LNCAP (cell line): ENCODE measurements around the gene PNPLA8.

Experiments
- CTCF ChIP-seq: fragments of 450-650 bp; IDR thresholded peaks from 2 replicates; pipeline ENCODE4 v1.5.1; 2017; ENCODE audit warnings: mild to moderate bottlenecking

The PNPLA8 gene

GRCh38 chr7:108533712-108534111 is 7.8 kb upstream of the PNPLA8 start:
- no peak for TF ChIP-seq CTCF

GRCh38 chr7:108529341-108529740 is 3.4 kb upstream of the PNPLA8 start:
- TF ChIP-seq CTCF = no peak

- TF ChIP-seq CTCF = no peak
Measured at GRCh38 chr7:108528183-108528712, 2.3 kb upstream of the PNPLA8 start.

GRCh38 chr7:108526768-108527017 is 758 bp upstream of the PNPLA8 start:
- TF ChIP-seq CTCF = no peak

GRCh38 chr7:108525327-108525984 is 479 bp downstream of the PNPLA8 start:
- TF ChIP-seq CTCF = no peak

GRCh38 chr7:108522780-108523179 is 3.2 kb downstream of the PNPLA8 start:
- TF ChIP-seq CTCF = no peak

GRCh38 chr7:108517951-108518350 is 8.0 kb downstream of the PNPLA8 start:
- TF ChIP-seq CTCF = no peak

- no peak for TF ChIP-seq CTCF
Measured at GRCh38 chr7:108515630-108516029, 10.3 kb downstream of the PNPLA8 start.
